Measurements from ENCODE around the gene RFX6.
"Not testable (repeated sequence)": the region's sequence is repeated elsewhere in the genome, so short reads cannot be mapped to it uniquely, and the experiment has no call there.

RFX6 gene, protein sequence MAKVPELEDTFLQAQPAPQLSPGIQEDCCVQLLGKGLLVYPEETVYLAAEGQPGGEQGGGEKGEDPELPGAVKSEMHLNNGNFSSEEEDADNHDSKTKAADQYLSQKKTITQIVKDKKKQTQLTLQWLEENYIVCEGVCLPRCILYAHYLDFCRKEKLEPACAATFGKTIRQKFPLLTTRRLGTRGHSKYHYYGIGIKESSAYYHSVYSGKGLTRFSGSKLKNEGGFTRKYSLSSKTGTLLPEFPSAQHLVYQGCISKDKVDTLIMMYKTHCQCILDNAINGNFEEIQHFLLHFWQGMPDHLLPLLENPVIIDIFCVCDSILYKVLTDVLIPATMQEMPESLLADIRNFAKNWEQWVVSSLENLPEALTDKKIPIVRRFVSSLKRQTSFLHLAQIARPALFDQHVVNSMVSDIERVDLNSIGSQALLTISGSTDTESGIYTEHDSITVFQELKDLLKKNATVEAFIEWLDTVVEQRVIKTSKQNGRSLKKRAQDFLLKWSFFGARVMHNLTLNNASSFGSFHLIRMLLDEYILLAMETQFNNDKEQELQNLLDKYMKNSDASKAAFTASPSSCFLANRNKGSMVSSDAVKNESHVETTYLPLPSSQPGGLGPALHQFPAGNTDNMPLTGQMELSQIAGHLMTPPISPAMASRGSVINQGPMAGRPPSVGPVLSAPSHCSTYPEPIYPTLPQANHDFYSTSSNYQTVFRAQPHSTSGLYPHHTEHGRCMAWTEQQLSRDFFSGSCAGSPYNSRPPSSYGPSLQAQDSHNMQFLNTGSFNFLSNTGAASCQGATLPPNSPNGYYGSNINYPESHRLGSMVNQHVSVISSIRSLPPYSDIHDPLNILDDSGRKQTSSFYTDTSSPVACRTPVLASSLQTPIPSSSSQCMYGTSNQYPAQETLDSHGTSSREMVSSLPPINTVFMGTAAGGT

DNA sequence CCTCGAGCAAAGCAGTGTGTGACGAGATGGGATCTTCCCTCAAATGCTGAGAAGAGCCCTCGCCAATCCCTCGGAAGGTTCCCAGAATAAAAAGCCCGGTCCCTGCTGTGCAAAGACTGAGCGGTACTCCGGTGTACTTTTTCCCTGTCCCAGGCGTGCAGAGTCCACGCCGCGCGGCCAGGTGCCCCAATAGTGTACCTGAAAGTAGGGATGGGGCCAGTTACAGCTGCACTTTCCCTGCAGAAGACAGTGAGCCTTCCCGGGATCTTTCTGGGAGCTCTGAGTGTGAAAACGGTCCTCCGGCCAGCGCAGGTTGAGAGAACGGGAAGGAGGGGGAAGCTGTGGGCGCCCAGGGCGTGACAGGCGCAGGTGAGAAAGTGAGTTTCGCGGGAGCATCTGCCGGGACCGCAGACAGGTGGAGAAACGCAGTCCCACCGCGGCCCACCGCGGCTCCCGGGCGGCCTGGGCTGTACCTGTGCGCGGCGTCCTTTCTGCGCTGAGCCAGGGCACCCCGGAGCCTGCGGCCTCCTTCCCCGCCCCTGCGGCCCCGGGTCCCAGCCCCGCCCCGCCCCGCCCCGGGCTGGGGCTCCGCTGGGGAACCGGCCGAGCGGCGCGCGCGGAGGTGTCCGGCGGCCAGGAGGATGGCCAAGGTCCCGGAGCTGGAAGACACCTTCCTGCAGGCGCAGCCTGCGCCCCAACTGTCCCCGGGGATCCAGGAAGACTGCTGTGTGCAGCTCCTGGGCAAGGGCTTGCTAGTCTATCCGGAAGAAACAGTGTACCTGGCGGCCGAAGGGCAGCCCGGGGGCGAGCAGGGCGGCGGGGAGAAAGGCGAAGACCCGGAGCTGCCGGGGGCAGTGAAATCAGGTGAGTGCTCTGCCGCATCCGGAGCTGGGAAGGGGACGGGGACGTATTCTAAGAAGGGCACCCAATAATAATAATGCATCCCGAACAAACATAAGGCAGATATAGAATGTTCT, at the start of gene RFX6:
TSS of gene RFX6 (plus strand) at position 608 of the 977 bp plus-strand sequence. CDS start at position 642, 34 bp downstream.
- no peaks in the 10 kb centered on the region for H3K36me3 Mint-ChIP-seq (ENCODE audit: low read depth)
- H3K9me3 Mint-ChIP-seq = no peaks in the 10 kb centered on the region
- peaks cover 37% of the 10 kb centered on the region for H3K27me3 Mint-ChIP-seq (ENCODE audit: low read depth)
- H3K4me3 Mint-ChIP-seq = peak within 1 kb of the TSS; percentile 29
- peaks cover 6% of the 10 kb centered on the region for H3K4me1 Mint-ChIP-seq (ENCODE audit: low read depth)
- no peak within 1 kb of the TSS for H3K27ac Mint-ChIP-seq
- DNase-seq (ENCODE audit: low spot score) = no peak

DNA sequence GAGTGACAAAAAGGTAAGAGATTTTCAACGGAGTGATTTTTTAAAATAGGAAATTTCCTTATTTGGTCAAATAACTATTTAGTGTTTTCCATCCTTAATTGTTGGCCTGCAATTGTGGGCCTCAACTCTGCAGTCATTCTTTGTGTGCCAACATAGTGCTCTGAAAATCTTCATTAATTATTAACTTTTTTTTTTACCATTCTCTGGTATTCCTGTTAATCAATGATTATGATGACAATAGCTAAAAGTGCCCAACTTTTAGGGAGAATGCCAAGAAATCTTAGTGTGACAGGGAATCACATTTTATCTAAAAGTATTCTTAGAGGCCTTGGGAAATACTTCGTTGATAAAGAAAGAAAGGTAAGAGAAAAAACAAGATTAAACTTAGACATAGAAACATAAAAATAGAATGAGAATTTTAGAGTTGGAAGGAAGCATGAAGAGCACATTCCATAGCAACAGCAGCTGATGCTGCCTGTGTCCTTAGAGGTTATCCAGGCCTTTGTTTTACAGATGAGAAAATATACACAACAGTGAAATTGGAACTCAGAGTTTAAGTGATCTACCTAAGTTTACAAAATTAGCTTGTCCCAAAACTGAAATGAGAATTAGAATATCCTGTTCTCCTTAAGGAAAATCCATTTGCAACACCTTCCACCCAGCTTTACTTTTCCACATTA, 49.3 kb upstream of the RFX6 start:
- H3K36me3 Mint-ChIP-seq (ENCODE audit: low read depth) = no peaks in the 10 kb centered on the region
- H3K9me3 Mint-ChIP-seq = peaks cover 4% of the 10 kb centered on the region
- H3K27ac Mint-ChIP-seq = no peak overlapping the region
- no peaks in the 10 kb centered on the region for H3K27me3 Mint-ChIP-seq (ENCODE audit: low read depth)
- no peak overlapping the region for H3K4me3 Mint-ChIP-seq
- no peak for DNase-seq (ENCODE audit: low spot score)
- no peaks in the 10 kb centered on the region for H3K4me1 Mint-ChIP-seq (ENCODE audit: low read depth)

DNA sequence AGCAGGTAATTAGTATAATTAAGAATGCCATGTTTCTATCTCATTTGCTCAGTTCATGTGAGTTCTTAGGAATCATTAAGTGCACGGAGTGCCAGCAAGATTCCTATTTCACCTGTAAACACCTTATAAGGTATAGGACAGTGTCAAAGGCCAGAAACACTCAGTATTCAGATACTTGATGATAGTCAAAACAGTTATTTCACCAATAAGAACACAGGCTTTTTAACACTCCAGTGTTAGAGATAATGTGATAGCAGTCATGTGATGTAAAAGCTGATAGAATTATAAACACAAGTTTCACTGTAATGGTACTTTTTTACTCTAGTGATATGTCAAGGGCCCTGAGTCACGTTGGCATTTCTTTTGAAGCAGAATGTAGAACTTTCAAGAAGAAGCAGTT, 48.1 kb upstream of the RFX6 start, which contains the start of gene GPRC6A:
TSS of gene GPRC6A (minus strand) at position 101 of the 400 bp plus-strand sequence. CDS start at position 31, 70 bp downstream.
- Mint-ChIP-seq H3K36me3 (ENCODE audit: low read depth) (no peaks in the 10 kb centered on the region), H3K4me1 (ENCODE audit: low read depth) (no peaks in the 10 kb centered on the region), H3K9me3 (no peaks in the 10 kb centered on the region), H3K27me3 (ENCODE audit: low read depth) (no peaks in the 10 kb centered on the region), H3K27ac (no peak within 1 kb of the TSS), H3K4me3 (no peak within 1 kb of the TSS)
- no peak for DNase-seq (ENCODE audit: low spot score)

DNA sequence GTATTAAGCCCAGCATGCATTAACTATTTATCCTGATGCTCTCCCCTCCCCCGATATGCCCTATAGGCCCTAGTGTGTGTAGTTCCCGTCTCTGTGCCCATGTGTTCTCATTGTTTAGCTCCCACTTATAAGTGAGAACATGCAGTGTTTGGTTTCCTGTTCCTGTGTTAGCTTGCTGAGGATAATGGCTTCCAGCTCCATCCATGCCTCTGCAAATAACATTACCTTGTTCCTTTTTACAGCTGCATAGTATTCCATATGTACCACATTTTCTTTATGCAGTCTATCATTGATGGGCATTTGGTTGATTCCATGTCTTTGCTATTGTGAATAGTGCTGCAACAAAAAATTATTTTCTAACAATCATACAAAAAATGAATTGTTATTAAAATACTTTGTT, 42.5 kb upstream of the RFX6 start:
- H3K36me3 Mint-ChIP-seq (ENCODE audit: low read depth); H3K9me3 Mint-ChIP-seq; DNase-seq (ENCODE audit: low spot score); H3K4me1 Mint-ChIP-seq (ENCODE audit: low read depth); H3K27me3 Mint-ChIP-seq (ENCODE audit: low read depth); H3K27ac Mint-ChIP-seq; H3K4me3 Mint-ChIP-seq: not testable (repeated sequence)

DNA sequence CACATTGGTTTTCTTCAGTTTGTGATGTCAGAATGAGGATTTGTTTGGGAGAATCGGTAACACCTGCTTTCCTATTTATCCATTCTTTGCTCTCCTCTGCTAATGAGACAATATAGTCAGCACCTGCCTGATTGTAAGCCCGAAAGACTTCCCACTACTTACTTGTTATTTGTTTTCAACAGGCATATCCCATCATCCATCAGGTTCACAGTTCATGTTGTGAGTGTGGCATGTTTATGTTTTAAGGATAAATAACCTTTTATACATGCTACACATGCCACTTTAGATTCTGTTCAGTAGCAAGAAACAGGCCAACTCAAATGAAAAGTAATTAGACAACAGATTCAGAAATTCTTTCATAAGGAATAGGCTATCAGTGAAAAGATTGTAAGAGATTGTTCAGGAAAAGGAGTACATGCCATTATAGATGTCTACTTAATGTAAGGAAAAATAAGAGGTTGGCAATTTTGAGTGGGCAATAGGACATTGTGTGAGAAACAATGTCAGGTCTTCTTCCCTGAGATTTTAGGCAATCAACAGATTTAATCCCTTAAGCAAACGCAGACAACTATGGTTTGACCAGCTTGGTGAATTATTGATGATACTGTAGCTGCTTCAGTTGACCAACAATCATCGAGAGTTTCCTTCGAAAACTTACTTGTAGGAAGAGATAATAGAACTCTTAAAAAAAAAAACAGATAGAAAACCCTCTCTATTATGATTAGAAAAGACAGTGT, 40.3 kb upstream of the RFX6 start:
- H3K36me3 Mint-ChIP-seq (ENCODE audit: low read depth) = no peaks in the 10 kb centered on the region
- H3K27me3 Mint-ChIP-seq (ENCODE audit: low read depth) = no peaks in the 10 kb centered on the region
- DNase-seq (ENCODE audit: low spot score) = no peak
- no peak overlapping the region for H3K27ac Mint-ChIP-seq
- H3K4me1 Mint-ChIP-seq (ENCODE audit: low read depth) = no peaks in the 10 kb centered on the region
- H3K9me3 Mint-ChIP-seq = no peaks in the 10 kb centered on the region
- H3K4me3 Mint-ChIP-seq = no peak overlapping the region

DNA sequence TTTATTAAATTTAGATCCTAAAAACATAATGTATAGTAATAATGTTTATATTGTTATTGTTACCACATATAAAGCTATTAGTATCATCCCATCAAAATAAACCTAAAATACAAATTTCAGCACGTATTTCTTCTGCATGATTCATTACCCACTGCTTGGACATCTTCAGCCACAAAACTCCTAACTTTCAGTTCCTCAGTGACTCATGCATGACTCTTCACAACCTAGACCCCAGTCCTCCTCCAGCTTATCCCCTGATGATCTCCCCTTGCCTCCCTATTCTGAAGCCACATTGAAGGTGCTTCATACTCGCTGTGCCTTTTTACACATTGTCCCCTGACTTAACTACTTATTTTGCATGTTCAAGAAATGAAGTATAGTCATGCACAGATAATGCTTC, 37.0 kb upstream of the RFX6 start:
- Mint-ChIP-seq H3K36me3 (ENCODE audit: low read depth) (no peaks in the 10 kb centered on the region), H3K27ac (no peak overlapping the region), H3K4me3 (no peak overlapping the region), H3K9me3 (no peaks in the 10 kb centered on the region), H3K27me3 (ENCODE audit: low read depth) (no peaks in the 10 kb centered on the region), H3K4me1 (ENCODE audit: low read depth) (no peaks in the 10 kb centered on the region)
- DNase-seq (ENCODE audit: low spot score) = no peak

DNA sequence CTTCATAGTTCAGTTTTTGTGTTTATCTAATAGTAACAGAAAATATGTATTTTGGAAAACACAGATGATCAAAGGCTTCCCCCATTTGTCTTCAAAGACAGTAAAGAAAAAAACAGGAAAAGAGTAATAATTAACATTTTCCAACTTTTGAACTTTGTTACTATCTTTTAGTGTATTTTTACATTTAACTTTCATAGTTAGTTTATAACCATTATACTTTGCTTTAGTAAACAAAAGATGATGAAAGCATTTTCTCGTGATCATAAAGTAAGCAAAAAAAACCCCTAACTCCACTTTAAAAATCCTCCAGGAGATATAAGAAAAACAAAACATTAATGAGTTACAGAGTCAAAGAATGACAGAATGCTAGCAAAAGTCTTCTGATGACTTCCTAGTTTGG, 34.6 kb upstream of the RFX6 start:
- H3K27me3 Mint-ChIP-seq (ENCODE audit: low read depth) = no peaks in the 10 kb centered on the region
- no peaks in the 10 kb centered on the region for H3K4me1 Mint-ChIP-seq (ENCODE audit: low read depth)
- DNase-seq (ENCODE audit: low spot score) = no peak
- H3K27ac Mint-ChIP-seq = no peak overlapping the region
- H3K9me3 Mint-ChIP-seq = no peaks in the 10 kb centered on the region
- no peak overlapping the region for H3K4me3 Mint-ChIP-seq
- H3K36me3 Mint-ChIP-seq (ENCODE audit: low read depth) = no peaks in the 10 kb centered on the region

DNA sequence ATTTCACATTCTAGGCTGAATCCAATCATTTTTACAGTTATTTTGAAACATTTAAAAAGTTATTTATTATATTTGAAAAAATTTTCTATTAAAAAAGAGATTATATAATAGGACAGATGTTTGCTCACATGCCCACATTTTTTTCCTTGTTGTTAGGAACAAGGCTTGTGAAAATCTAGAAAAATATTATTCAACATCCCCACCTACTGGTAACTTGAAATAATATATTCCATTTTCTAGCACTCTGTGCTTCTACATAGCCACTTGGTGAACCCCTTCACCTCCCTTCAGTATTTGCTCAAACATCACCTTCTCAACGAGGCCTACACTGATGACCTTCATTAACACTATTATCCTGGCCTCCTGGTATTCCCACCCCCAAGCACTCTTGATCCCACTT, 29.8 kb upstream of the RFX6 start:
- no peaks in the 10 kb centered on the region for H3K27me3 Mint-ChIP-seq (ENCODE audit: low read depth)
- no peaks in the 10 kb centered on the region for H3K4me1 Mint-ChIP-seq (ENCODE audit: low read depth)
- no peaks in the 10 kb centered on the region for H3K9me3 Mint-ChIP-seq
- H3K36me3 Mint-ChIP-seq (ENCODE audit: low read depth) = no peaks in the 10 kb centered on the region
- DNase-seq (ENCODE audit: low spot score) = no peak
- H3K27ac Mint-ChIP-seq = no peak overlapping the region
- no peak overlapping the region for H3K4me3 Mint-ChIP-seq

DNA sequence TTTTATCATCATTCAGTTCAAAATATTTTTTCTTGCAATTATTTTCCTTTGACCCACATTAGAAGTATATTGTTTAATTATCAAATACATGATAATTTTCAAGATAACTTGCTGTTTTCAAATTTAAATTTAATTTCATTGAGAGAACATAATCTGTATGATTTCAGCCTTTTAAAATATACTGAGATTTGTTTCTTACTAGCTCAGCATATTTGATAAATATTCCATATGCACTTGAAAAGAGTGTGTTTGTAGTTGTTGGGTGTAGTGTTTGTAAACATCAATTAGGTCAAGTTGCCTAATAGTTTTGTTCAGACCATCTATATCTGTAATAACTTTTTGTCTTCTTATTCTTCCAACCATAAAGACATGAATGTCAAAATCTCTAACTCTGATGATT, 19.0 kb upstream of the RFX6 start:
- DNase-seq (ENCODE audit: low spot score) = no peak
- Mint-ChIP-seq H3K9me3 (peaks cover 16% of the 10 kb centered on the region), H3K27ac (no peak overlapping the region), H3K4me1 (ENCODE audit: low read depth) (no peaks in the 10 kb centered on the region), H3K4me3 (no peak overlapping the region), H3K27me3 (ENCODE audit: low read depth) (no peaks in the 10 kb centered on the region), H3K36me3 (ENCODE audit: low read depth) (no peaks in the 10 kb centered on the region)

DNA sequence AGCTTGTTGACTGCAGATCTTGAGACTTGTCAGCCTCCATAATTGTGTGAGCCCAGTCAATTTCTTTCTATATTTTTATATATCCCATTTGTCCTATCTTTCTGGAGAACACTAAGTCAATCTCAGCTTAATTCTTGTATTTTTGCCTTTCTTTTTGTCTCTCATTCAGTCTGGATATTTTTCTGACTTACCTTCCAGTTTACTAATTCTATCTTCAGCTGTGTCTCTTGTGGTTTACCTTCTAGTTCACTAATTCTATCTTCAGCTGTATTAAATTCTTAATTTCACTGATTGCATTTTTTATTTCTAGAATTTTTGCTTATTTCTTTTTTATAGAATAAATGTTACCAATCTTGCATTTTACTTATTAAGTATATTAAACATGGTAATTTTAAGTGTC, 17.8 kb upstream of the RFX6 start:
- Mint-ChIP-seq H3K4me3 (no peak overlapping the region), H3K27me3 (ENCODE audit: low read depth) (no peaks in the 10 kb centered on the region), H3K27ac (no peak overlapping the region), H3K9me3 (peaks cover 16% of the 10 kb centered on the region), H3K36me3 (ENCODE audit: low read depth) (no peaks in the 10 kb centered on the region), H3K4me1 (ENCODE audit: low read depth) (no peaks in the 10 kb centered on the region)
- no peak for DNase-seq (ENCODE audit: low spot score)

DNA sequence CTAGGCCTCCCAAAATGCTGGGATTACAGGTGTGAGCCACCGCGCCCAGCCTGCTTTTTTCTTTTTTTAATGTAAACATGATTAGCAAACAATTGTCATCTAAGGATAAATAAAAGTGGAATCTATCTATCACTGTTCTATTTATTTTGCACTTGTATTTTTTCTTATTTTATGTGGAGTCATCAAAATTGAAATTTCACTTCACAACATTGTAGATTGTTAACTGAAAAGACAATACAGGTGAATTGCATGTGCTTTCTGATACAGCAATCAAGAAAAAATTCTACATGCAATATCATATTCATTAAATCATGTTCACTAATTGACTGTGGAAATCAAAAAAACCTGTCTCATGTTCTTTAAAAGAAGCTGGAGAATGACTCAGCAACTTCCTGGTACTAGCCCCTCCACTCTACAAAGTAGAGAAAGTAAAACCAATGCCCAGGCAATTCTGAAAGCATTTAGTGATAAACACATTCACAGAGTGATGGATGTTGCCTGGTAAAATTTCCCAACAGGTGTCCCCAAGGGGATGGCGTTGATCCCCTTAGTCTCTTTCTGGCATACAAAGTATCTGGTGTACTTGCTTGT, 10.7 kb upstream of the RFX6 start:
- no peak overlapping the region for H3K4me3 Mint-ChIP-seq
- no peaks in the 10 kb centered on the region for H3K27me3 Mint-ChIP-seq (ENCODE audit: low read depth)
- no peak for DNase-seq (ENCODE audit: low spot score)
- H3K36me3 Mint-ChIP-seq (ENCODE audit: low read depth) = no peaks in the 10 kb centered on the region
- H3K9me3 Mint-ChIP-seq = no peaks in the 10 kb centered on the region
- H3K27ac Mint-ChIP-seq = no peak overlapping the region
- H3K4me1 Mint-ChIP-seq (ENCODE audit: low read depth) = no peaks in the 10 kb centered on the region

DNA sequence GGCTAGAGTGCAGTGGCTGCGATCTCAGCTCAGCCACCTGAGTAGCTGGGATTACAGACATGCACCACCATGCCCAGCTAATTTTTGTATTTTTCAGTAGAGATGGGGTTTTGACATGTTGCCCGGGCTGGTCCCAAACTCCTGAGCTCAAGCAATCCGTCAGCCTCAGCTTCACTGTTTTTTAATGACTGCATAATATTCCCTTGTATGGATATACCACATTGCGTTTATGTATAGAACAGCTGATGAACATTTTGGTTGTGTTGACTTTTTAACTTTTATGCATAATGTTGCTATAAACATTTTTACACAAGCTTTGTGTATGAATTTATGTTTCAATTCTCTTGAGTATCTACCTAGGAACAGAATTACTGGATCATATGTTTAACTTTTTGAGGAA, 4.3 kb upstream of the RFX6 start:
- H3K4me1 Mint-ChIP-seq (ENCODE audit: low read depth) = peaks cover 6% of the 10 kb centered on the region
- no peak overlapping the region for H3K27ac Mint-ChIP-seq
- no peaks in the 10 kb centered on the region for H3K36me3 Mint-ChIP-seq (ENCODE audit: low read depth)
- H3K4me3 Mint-ChIP-seq = no peak overlapping the region
- no peak for DNase-seq (ENCODE audit: low spot score)
- H3K9me3 Mint-ChIP-seq = no peaks in the 10 kb centered on the region
- H3K27me3 Mint-ChIP-seq (ENCODE audit: low read depth) = peaks cover 32% of the 10 kb centered on the region
